K562 (cell line): ENCODE measurements around the gene TXK. TPM values are rescaled to one million over a fixed set of nuclear protein-coding genes. Genes with fewer than 3 reads are reported as not detected.

Experiments used
- ATAC-seq: fragments of 200-7000 bp; cut with Tn5 transposase; 3 replicates; pipeline ENCODE4 v1.9.1; 2020; ENCODE audit warnings: moderate library complexity
- BruUV-seq: library from RNA; stranded (reverse); fragments of 400-500 nt; replicated peaks from 2 replicates; lab custom pipeline; 2021; lab: Mats Ljungman, UMichigan
- CTCF ChIA-PET: fragments of 300-600 bp; formaldehyde crosslinking; extraction: SDS; loops from one replicate; lab custom pipeline; 2021; ENCODE audit warnings: low intra/inter-chr PET ratio; lab: Yijun Ruan, JAX
- POLR2A ChIA-PET: fragments of 300-600, 350-650 bp; sonication (Branson Sonifier 250); formaldehyde crosslinking; extraction: SDS; loops from one replicate; lab custom pipeline; 2021; ENCODE audit warnings: antibody characterized with exemption, inconsistent platforms; lab: Yijun Ruan, JAX
- DNase-seq, 4 experiments: peaks; one replicate each; pipeline versions ENCODE4 v3.0.0 to v3.0.0-alpha.2; 2011 to 2018; ENCODE audit warnings: low spot score in 3 of 4, mixed read lengths in 3 of 4; ENCODE audit errors: extremely low read depth in 1 of 4
- FAIRE-seq: peaks from 2 replicates; lab custom pipeline; 2011; peaks lifted over from hg19 to GRCh38; lab: Jason Lieb, UNC
- H2AFZ ChIP-seq: 2 replicates; pipeline ENCODE4 v1.6.0; 2011; ENCODE audit warnings: low read depth, low read length, control low read depth, inconsistent platforms
- H3K27ac ChIP-seq: fragments of 200-600 bp; 3 replicates; pipeline ENCODE4 v1.8.0; 2011; ENCODE audit warnings: low read depth, mild to moderate bottlenecking, control low read depth, inconsistent platforms, low read length, moderate library complexity, mixed read lengths; ENCODE audit errors: extremely low read depth
- H3K27me3 ChIP-seq, 2 experiments: fragments of 300-600 bp in 1 of 2; 2 replicates in 1 of 2; 3 replicates in 1 of 2; pipeline versions ENCODE4 v1.6.0 to v1.8.0; 2011; ENCODE audit warnings: inconsistent platforms in 2 of 2, low read length in 2 of 2, mild to moderate bottlenecking in 1 of 2, mixed read lengths in 1 of 2, moderate library complexity in 1 of 2; ENCODE audit not compliant: control insufficient read depth in 2 of 2, insufficient read depth in 2 of 2
- H3K36me3 ChIP-seq: fragments of 300-600 bp; 3 replicates; pipeline ENCODE4 v1.8.0; 2011; ENCODE audit warnings: mild to moderate bottlenecking, low read length, inconsistent platforms; ENCODE audit not compliant: control insufficient read depth, insufficient read depth
- H3K4me1 ChIP-seq, 2 experiments: fragments of 200-600 bp in 1 of 2; replicated peaks in 1 of 2; 2 replicates in 1 of 2; 3 replicates in 1 of 2; pipeline versions ENCODE4 v1.5.1 to v1.8.0; 2011; ENCODE audit warnings: inconsistent platforms in 2 of 2, low read length in 2 of 2, mild to moderate bottlenecking in 1 of 2, mixed read lengths in 1 of 2, moderate library complexity in 1 of 2; ENCODE audit not compliant: control insufficient read depth in 2 of 2, insufficient read depth in 2 of 2
- H3K4me2 ChIP-seq: 2 replicates; pipeline ENCODE4 v1.6.1; 2011; ENCODE audit warnings: low read length, control low read depth, inconsistent platforms, mixed read lengths; ENCODE audit not compliant: insufficient read depth
- H3K4me3 ChIP-seq: fragments of 200-600 bp; sonication (generic), shearing (Covaris generic); 2 replicates; pipeline ENCODE4 v1.5.1; 2016; ENCODE audit warnings: control low read depth, inconsistent platforms
- H3K79me2 ChIP-seq: fragments of 200-600 bp; 3 replicates; pipeline ENCODE4 v1.8.0; 2011; ENCODE audit warnings: low read length, inconsistent platforms; ENCODE audit not compliant: control insufficient read depth, insufficient read depth
- H3K9ac ChIP-seq, 2 experiments: 2 replicates each; pipeline versions ENCODE4 v1.6.0 to v1.6.1; 2011; ENCODE audit warnings: low read depth in 2 of 2, low read length in 2 of 2, control low read depth in 1 of 2, inconsistent platforms in 1 of 2, mild to moderate bottlenecking in 1 of 2, mixed read lengths in 1 of 2; ENCODE audit not compliant: insufficient read depth in 1 of 2
- H3K9me1 ChIP-seq: one replicate; pipeline ENCODE4 v1.6.0; 2011; ENCODE audit warnings: inconsistent platforms, mild to moderate bottlenecking, low read length, moderate library complexity; ENCODE audit not compliant: control insufficient read depth, insufficient read depth
- H3K9me3 ChIP-seq: replicated peaks from 2 replicates; pipeline ENCODE4 v1.5.1; 2011; ENCODE audit warnings: low read depth, low read length, inconsistent platforms; ENCODE audit not compliant: control insufficient read depth, insufficient read depth
- H4K20me1 ChIP-seq: replicated peaks from 2 replicates; pipeline ENCODE4 v1.6.1; 2011; ENCODE audit warnings: low read length, inconsistent platforms, mixed read lengths; ENCODE audit not compliant: control insufficient read depth, insufficient read depth
- GTF3C2 ChIP-seq: IDR thresholded peaks from 3 replicates; pipeline ENCODE4 v1.6.1; 2011; ENCODE audit warnings: borderline replicate concordance, mild to moderate bottlenecking, moderate library complexity; ENCODE audit not compliant: insufficient read length; ENCODE audit errors: extremely low read depth
- POLR2B ChIP-seq: fragments of 450-650 bp; IDR thresholded peaks from 2 replicates; pipeline ENCODE4 v1.6.1; 2018; ENCODE audit warnings: low read depth; ENCODE audit not compliant: partially characterized antibody
- SOX6 ChIP-seq: fragments of 450-650 bp; IDR thresholded peaks from 2 replicates; pipeline ENCODE4 v1.6.1; 2014; ENCODE audit warnings: mild to moderate bottlenecking
- SP2 ChIP-seq: IDR thresholded peaks from 2 replicates; pipeline ENCODE4 v1.6.1; 2011; ENCODE audit warnings: mild to moderate bottlenecking, low read depth, low read length, moderate library complexity; ENCODE audit not compliant: poor library complexity, severe bottlenecking; ENCODE audit errors: extremely low read depth
- ZEB2 ChIP-seq: fragments of 450-650 bp; IDR thresholded peaks from 2 replicates; pipeline ENCODE4 v1.6.1; 2016
- ZNF668 ChIP-seq: fragments of 250-450 bp; sonication (Bioruptor Pico); IDR thresholded peaks from 2 replicates; pipeline ENCODE4 v1.8.0; 2022; ENCODE audit warnings: mild to moderate bottlenecking, inconsistent platforms
- WGBS: fragments of 100-300 bp; shearing (Covaris generic); methylation state at CpG from one replicate; pipeline ENCODE4 v1.1.6; 2016; ENCODE audit warnings: low coverage, mixed read lengths; ENCODE audit not compliant: insufficient coverage; ENCODE audit errors: missing lambda C conversion rate; 5-methylcytosine and 5-hydroxymethylcytosine counted together
- in situ Hi-C: fragments of 300-500 bp; cut with MboI; formaldehyde crosslinking; loops from 4 replicates; pipeline ENCODE4 v1.15.0; 2018; ENCODE audit warnings: inconsistent platforms, mixed read lengths
- intact Hi-C: fragments of 100-400 bp; cut with micrococcal nuclease; formaldehyde crosslinking; loops from 2 replicates; pipeline ENCODE4 v1.14.2; 2022
- polyA plus RNA-seq, 8 experiments: library from polyadenylated mRNA; depleted of rRNA in 4 of 8; stranded (reverse) in 5 of 8; unstranded in 3 of 8; fragments of >200 nt; fragmentation: Nextera tagmentation in 2 of 8; fragmentation: Illumina TruSeq in 1 of 8; extraction: Ambion mirVana in 2 of 8; extraction: Trizol in 1 of 8; gene quantifications; 2 replicates each; pipeline versions ENCODE4 v1.2.1 to v1.2.3, GENCODE V29; 2011 to 2014; ENCODE audit warnings: inconsistent platforms in 1 of 8, missing spikeins in 1 of 8
- total RNA-seq, 7 experiments: library from RNA; depleted of rRNA in 6 of 7; stranded (reverse); fragments of >200 nt in 6 of 7; fragmentation: Illumina TruSeq in 2 of 7; extraction: Trizol in 2 of 7; gene quantifications; 2 replicates each; pipeline versions ENCODE4 v1.2.1 to v1.2.3, GENCODE V29; 2011 to 2021; ENCODE audit warnings: low replicate concordance in 1 of 7
- TF ChIP-seq, protein P1 (sequence below): fragments of 250-450 bp; sonication (Bioruptor Pico); IDR thresholded peaks from 2 replicates; pipeline ENCODE4 v1.9.0; 2021; ENCODE audit warnings: mild to moderate bottlenecking

The TXK gene
- total and polyA plus RNA-seq, 9 of the 15 experiments (the other 6 are each of a cell fraction or from before 2014, with no cell fraction given), result 0.24 to 1.1 (median 0.45) TPM; not detected in 1

GRCh38 chr4:48169636-48170035 lies 35.6 kb upstream of the TXK start:
- intact Hi-C loops (no loop called here), in situ Hi-C loops (no loop called here)
- no peak overlapping the region for H3K4me2 ChIP-seq
- TF ChIP-seq, protein P1, sequence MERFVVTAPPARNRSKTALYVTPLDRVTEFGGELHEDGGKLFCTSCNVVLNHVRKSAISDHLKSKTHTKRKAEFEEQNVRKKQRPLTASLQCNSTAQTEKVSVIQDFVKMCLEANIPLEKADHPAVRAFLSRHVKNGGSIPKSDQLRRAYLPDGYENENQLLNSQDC (CRISPR knock-in tag), result no peak
- no peak for TF ChIP-seq POLR2B
- no peak for TF ChIP-seq SOX6
- no peak for TF ChIP-seq ZNF668
- TF ChIP-seq GTF3C2, result no peak
- no peak for TF ChIP-seq ZEB2
- no peak for TF ChIP-seq SP2
- BruUV-seq, result no TSS peak
- no peak overlapping the region for H3K27ac ChIP-seq
- peaks cover 26% of the 10 kb centered on the region for H3K36me3 ChIP-seq
- FAIRE-seq, result no peak
- ChIA-PET CTCF (no interaction called here), POLR2A (interaction anchor here (0.6 to 1.3 kb wide), 3 partner anchors 15 to 153 kb away, joined by 3 read pairs; no protein-coding TSS in a partner anchor)
- peaks cover 0 to 17% of the 10 kb centered on the region in 2 experiments; a peak in 3 of 5 replicates for H3K4me1 ChIP-seq
- WGBS, result 61% methylated on average over 1 of the region's 1 CpG
- DNase-seq, result no peak
- H3K9ac ChIP-seq, result no peak overlapping the region
- no peaks in the 10 kb centered on the region for H3K9me3 ChIP-seq
- H4K20me1 ChIP-seq, result no peaks in the 10 kb centered on the region
- no peak overlapping the region for H2AFZ ChIP-seq
- H3K4me3 ChIP-seq, result no peak overlapping the region
- H3K79me2 ChIP-seq, result no peaks in the 10 kb centered on the region
- ATAC-seq, result no peak
- no peaks in the 10 kb centered on the region for H3K9me1 ChIP-seq
- H3K27me3 ChIP-seq, result no peaks in the 10 kb centered on the region
